LNCaP clone FGC (cell line): Measurements from ENCODE around the gene ACSL3.
A peak's percentile ranks its signal among the peaks of the same experiment; 100 is the strongest.

Source experiments
- DNase-seq: peaks from one replicate; pipeline ENCODE4 v3.0.0-alpha.2; 2011; ENCODE audit warnings: low read depth
- H3K4me3 ChIP-seq: 2 replicates; pipeline ENCODE4 v1.5.1; 2011; ENCODE audit warnings: mild to moderate bottlenecking, low read depth, low read length, control low read depth
- TF ChIP-seq, protein P1 (sequence below): IDR thresholded peaks from 2 replicates; pipeline ENCODE4 v1.5.1; 2012; ENCODE audit warnings: mild to moderate bottlenecking; ENCODE audit not compliant: control insufficient read depth, insufficient read depth; ENCODE audit errors: extremely low read depth

The ACSL3 gene

DNA sequence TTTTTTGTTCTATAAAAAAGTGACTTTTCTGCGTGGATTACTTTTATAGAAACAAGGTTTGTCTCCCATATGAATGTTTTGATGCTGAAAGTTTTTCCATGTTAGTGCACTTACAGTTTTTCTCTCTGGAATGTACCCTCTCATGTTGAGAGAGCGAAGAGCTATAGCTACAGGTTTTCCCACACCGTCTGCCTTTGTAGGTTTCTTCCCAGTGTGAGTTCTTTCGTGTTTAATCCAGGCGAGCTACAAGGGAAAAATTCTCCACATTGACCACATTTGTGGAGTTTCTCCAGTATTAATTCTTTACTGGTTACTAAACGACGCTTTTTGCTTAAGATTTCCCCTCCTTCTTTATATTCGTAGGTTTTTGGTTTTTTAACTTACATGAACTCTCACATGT is 85.1 kb downstream of the ACSL3 start:
- no peak for DNase-seq
- H3K4me3 ChIP-seq: no peak overlapping the region
- TF ChIP-seq, protein P1, sequence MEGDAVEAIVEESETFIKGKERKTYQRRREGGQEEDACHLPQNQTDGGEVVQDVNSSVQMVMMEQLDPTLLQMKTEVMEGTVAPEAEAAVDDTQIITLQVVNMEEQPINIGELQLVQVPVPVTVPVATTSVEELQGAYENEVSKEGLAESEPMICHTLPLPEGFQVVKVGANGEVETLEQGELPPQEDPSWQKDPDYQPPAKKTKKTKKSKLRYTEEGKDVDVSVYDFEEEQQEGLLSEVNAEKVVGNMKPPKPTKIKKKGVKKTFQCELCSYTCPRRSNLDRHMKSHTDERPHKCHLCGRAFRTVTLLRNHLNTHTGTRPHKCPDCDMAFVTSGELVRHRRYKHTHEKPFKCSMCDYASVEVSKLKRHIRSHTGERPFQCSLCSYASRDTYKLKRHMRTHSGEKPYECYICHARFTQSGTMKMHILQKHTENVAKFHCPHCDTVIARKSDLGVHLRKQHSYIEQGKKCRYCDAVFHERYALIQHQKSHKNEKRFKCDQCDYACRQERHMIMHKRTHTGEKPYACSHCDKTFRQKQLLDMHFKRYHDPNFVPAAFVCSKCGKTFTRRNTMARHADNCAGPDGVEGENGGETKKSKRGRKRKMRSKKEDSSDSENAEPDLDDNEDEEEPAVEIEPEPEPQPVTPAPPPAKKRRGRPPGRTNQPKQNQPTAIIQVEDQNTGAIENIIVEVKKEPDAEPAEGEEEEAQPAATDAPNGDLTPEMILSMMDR: no peak

DNA sequence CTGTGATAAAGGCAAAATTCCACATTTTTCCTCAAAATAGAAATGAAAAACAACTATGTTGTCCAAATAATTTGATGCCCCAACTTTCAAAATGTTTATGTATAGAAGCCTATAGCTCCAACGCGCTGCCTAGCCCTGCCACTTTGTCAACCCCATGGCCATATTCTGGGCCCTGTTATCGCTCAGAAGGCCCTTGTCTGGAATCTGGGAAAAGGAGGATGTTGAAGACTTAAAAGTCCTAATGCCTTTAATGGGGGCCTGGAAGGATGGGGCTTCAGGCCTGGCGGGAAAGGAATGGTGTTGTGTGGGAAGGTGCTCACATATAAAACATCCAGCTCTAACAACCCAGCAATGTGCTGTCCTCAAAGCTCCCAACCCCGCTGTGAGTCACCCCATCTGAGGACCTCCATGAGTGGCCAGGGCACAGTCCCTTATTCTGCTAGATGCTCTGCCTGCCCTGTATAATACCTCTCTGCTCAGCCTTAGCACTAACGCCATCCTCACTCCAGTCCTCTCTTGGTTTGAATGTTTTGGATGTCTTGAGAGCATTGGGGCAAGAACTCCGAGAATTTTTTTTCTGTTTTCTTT is 86.0 kb downstream of the ACSL3 start:
- no peak overlapping the region for H3K4me3 ChIP-seq
- no peak for DNase-seq
- TF ChIP-seq, protein P1: no peak

DNA sequence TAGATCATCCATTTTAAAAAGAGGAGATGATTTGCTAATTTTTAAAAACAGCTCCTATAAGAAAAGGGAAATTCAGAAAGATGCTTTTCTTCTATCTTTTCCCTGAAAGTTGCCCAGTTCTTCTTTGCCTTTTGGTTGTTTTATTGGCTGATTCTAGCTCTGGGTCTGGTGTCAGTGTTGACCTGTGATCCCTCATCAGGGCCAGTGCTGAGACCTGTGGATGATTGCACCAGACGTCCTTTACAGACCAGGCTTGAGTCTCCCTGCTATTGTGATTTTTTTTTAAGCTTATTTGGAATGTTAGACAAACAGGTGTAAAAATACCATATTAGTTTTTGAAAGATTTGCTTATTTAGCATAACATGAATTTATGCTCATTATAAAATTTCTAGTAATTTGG is 88.2 kb downstream of the ACSL3 start:
- TF ChIP-seq, protein P1: no peak
- no peak overlapping the region for H3K4me3 ChIP-seq
- no peak for DNase-seq

DNA sequence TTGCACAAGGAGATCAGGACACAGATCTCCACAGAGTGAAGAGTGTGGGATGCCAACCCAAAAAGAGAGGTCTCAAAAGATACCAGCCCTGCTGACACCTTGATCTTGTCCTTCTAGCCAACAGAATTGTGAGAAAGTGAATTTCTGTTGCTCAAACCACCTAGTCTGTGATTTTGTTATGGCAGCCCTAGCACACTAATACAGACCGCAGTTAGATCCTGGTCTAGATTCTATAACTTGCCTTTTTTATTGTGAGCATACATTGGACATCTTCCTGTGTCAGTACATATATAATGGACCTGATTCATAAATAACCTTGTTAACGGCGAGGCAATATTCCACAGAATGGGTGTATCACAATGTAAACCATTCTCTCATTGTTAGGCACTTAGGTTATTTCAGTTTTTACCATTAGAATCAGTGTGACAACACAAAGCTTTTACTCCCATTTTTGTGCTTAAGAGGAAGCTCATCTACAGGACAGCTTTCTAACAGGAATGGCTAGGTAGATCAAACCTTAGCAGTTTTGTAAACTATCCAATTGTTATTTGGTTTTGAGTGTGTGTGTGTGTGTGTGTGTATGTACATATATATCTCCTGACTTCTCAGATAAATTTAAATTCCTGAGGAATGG is 89.0 kb downstream of the ACSL3 start:
- no peak overlapping the region for H3K4me3 ChIP-seq
- TF ChIP-seq, protein P1: no peak

DNA sequence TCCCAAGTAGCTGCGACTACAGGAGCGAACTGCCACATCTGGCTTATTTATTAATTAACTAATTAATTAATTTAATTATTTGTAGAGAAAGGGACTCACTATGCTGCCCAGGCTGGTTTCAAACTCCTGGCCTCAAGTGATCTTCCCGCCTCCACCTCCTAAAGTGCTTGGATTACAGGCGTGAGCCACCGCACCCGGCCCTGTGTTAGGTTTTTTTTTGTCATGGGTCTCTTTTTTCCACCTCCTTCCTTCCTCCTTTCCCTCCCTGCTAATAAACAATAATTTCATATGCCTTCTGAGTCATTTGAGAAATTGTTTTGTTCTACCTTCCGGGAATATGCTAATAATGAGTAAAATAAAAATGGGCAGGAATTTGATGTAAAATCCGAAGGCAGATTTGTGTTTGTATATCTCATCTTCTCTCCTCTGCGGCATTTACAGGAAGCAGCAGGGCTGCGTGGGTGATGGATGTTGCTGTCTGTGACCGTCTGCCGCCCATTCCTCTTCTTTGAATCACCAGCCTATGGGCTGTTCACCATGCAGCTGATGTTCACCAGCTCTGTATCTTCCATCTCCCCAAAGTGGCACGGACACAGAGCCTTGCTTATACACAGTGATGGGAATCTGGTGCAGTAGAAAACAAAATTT is 89.9 kb downstream of the ACSL3 start:
- H3K4me3 ChIP-seq: no peak overlapping the region
- TF ChIP-seq, protein P1: no peak
- no peak for DNase-seq

More for the DNA sequence above, 89.0 kb downstream of the ACSL3 start:
- no peak for DNase-seq

DNA sequence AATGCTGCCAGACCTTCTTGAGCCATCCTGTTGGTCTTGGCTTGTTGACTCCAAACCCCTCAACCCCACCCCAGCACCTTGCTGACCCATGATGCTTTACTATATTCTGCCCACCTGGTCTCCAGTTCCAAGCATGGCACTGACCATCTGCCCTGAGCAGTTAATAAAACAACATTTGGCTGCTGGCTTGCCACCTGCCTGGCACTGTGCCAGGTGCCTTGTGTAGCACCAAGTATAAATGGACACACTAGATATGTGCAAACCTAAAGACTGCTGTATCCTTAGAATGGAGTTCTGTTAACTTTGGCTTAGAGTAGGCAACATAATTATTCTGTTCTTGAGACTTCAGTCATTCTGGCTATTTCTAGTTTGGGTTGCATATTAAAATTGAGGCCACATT is 91.4 kb downstream of the ACSL3 start:
- peak; percentile 40 for DNase-seq
- H3K4me3 ChIP-seq: no peak overlapping the region
- TF ChIP-seq, protein P1: no peak
